ENCODE data around the gene RIC3. TPM values are rescaled to one million over a fixed set of nuclear protein-coding genes. Genes with fewer than 3 reads are reported as not detected.

Gene RIC3, protein sequence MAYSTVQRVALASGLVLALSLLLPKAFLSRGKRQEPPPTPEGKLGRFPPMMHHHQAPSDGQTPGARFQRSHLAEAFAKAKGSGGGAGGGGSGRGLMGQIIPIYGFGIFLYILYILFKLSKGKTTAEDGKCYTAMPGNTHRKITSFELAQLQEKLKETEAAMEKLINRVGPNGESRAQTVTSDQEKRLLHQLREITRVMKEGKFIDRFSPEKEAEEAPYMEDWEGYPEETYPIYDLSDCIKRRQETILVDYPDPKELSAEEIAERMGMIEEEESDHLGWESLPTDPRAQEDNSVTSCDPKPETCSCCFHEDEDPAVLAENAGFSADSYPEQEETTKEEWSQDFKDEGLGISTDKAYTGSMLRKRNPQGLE
- 0.12 and 0.38 TPM in 2 replicates for total RNA-seq (2022)
- percentile 20 among the genes with signal in this experiment for Bru-seq, nascent RNA
- percentile 2 among the genes with signal in this experiment for BruChase-seq, experiment 1, labeled RNA remaining after a 6-hour chase
- percentile 5 among the genes with signal in this experiment for BruChase-seq, experiment 2, labeled RNA remaining after a 2-hour chase
- long read RNA-seq: 0 reads

DNA sequence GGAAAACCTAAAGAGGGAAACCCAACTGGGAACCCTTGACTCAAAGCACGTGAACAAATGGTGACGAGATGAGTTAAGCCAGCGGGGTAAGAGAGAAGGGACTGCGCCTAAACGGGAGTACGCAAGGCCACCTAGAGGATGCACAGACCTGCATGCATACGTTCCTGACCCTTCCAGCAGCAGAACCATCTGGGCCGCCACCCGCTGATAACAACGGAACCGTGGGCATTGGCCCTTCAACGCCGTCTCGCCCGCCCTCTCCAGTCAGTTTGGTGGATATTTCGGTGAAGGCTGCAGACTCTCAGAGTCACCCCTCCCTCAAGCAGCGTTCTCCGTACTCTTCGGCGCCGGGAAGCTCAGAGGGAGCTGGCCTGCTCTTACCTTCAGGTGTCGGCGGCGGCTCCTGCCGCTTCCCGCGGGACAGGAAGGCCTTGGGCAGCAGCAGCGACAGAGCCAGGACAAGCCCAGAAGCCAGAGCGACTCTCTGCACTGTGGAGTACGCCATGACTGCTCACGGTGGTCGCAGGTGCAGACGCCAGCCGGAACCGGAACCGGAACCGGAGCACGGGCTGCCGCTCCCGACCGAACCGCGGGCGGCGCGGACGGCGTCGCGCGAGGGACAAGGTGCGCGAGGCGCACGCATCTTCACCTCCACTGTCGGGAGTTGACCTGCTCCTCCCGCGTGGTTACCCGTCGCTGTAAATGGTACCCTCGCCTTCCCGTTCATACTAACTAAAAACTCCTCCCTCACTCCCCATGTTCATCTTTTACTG is at the start of gene RIC3:
TSS of gene RIC3 (minus strand) at position 541 of the 773 bp plus-strand sequence. CDS start at position 505, 36 bp downstream.
- Mint-ChIP-seq H3K27ac (ENCODE audit: unreplicated experiment) (no peak within 1 kb of the TSS), H3K9me3 (ENCODE audit: low read depth, unreplicated experiment) (no peaks in the 10 kb centered on the region), H3K27me3 (ENCODE audit: unreplicated experiment) (peaks cover 57% of the 10 kb centered on the region), H3K4me1 (ENCODE audit: low read depth, unreplicated experiment) (no peaks in the 10 kb centered on the region), H3K36me3 (ENCODE audit: insufficient read depth, unreplicated experiment) (no peaks in the 10 kb centered on the region), H3K4me3 (ENCODE audit: low read depth, unreplicated experiment) (peak within 1 kb of the TSS; percentile 27)
- no TSS peak for BruUV-seq (replicated peaks)
- no peak for DNase-seq
- TF ChIP-seq, protein P1, sequence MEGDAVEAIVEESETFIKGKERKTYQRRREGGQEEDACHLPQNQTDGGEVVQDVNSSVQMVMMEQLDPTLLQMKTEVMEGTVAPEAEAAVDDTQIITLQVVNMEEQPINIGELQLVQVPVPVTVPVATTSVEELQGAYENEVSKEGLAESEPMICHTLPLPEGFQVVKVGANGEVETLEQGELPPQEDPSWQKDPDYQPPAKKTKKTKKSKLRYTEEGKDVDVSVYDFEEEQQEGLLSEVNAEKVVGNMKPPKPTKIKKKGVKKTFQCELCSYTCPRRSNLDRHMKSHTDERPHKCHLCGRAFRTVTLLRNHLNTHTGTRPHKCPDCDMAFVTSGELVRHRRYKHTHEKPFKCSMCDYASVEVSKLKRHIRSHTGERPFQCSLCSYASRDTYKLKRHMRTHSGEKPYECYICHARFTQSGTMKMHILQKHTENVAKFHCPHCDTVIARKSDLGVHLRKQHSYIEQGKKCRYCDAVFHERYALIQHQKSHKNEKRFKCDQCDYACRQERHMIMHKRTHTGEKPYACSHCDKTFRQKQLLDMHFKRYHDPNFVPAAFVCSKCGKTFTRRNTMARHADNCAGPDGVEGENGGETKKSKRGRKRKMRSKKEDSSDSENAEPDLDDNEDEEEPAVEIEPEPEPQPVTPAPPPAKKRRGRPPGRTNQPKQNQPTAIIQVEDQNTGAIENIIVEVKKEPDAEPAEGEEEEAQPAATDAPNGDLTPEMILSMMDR (IDR thresholded peaks at IDR 0.05; ENCODE audit: unreplicated experiment): no peak
- intact Hi-C loops (cut with micrococcal nuclease; ENCODE audit: unreplicated experiment): no loop called here
- CTCF ChIA-PET: no interaction called here

DNA sequence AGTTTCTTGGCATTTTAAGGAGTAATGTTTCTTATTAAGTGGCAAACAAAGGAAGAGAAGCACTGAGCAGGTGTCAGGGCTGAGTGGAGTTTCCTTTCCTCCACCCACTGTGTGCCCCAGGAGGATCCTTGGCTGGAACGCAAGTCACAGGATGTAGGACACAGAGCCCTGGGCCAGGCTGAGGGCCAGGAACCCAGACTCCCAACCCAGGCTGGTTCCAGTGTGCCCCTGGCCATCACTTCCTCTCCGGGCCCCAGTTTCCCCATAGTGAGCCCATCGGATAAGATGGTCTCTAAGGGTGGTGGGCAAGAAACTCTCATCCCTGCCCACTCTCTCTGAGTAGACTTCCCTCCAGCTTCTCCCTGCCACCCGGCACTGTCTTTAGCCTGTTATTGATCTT is 49.6 kb upstream of the RIC3 start:
- CTCF ChIA-PET: no interaction called here
- no TSS peak for BruUV-seq (replicated peaks)

DNA sequence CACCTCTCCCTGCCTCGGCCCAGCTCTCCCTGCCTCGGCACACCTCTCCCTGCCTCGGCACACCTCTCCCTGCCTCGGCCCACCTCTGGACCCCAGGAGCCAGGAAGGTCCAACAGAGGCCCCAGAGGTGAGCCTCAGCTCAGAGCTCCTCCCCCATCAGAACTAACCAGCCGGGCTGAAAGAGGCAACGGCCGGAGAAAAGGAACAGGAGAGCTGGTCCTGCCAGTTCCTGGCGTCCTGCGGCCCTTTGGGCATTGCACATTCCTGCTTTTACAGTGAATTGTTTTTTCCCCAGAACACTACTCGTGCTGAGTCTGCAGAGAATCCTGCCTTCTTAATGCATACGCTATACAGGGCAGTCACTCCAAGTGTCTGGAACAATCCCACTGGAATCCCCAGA is 49.1 kb upstream of the RIC3 start:
- peaks cover 71% of the 10 kb centered on the region for H3K27me3 Mint-ChIP-seq (ENCODE audit: unreplicated experiment)
- H3K9me3 Mint-ChIP-seq (ENCODE audit: low read depth, unreplicated experiment): no peaks in the 10 kb centered on the region
- DNase-seq: no peak
- intact Hi-C loops (cut with micrococcal nuclease; ENCODE audit: unreplicated experiment): no loop called here
- TF ChIP-seq, protein P1 (IDR thresholded peaks at IDR 0.05; ENCODE audit: unreplicated experiment): no peak
- no peak overlapping the region for H3K4me3 Mint-ChIP-seq (ENCODE audit: low read depth, unreplicated experiment)
- CTCF ChIA-PET: interaction anchor here (0.6 kb wide), 1 partner anchor 11 kb away, joined by 5 read pairs; no protein-coding TSS in a partner anchor
- no peak overlapping the region for H3K27ac Mint-ChIP-seq (ENCODE audit: unreplicated experiment)
- no peaks in the 10 kb centered on the region for H3K4me1 Mint-ChIP-seq (ENCODE audit: low read depth, unreplicated experiment)
- H3K36me3 Mint-ChIP-seq (ENCODE audit: insufficient read depth, unreplicated experiment): no peaks in the 10 kb centered on the region
- BruUV-seq (replicated peaks): no TSS peak

More for the DNA sequence above, 49.6 kb upstream of the RIC3 start:
- Mint-ChIP-seq H3K36me3 (ENCODE audit: insufficient read depth, unreplicated experiment) (no peaks in the 10 kb centered on the region), H3K4me3 (ENCODE audit: low read depth, unreplicated experiment) (no peak overlapping the region), H3K4me1 (ENCODE audit: low read depth, unreplicated experiment) (no peaks in the 10 kb centered on the region), H3K27me3 (ENCODE audit: unreplicated experiment) (peaks cover 73% of the 10 kb centered on the region), H3K27ac (ENCODE audit: unreplicated experiment) (no peak overlapping the region), H3K9me3 (ENCODE audit: low read depth, unreplicated experiment) (no peaks in the 10 kb centered on the region)
- DNase-seq: no peak
- TF ChIP-seq, protein P1 (IDR thresholded peaks at IDR 0.05; ENCODE audit: unreplicated experiment): no peak
- intact Hi-C loops (cut with micrococcal nuclease; ENCODE audit: unreplicated experiment): no loop called here

DNA sequence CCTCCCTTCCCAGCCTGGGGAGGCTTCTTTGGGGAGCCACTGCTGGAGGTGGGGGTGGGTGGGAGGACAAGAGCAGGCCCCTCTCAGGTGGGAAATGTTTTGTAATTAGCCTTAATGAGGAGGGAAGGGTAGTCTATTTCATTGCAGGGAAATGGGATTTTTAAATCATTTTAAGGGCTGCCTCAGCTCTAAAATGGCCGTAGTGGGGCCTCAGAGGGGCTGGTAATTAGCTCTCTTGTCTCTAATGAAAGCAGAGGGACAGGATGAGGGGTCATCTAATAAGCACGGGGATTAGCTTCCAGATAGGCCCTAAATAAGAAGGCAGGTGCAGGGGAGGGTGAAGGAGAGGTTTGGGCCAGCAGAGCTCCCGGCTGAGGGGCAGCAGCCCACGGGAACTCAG is 48.3 kb upstream of the RIC3 start:
- no TSS peak for BruUV-seq (replicated peaks)
- DNase-seq: no peak
- Mint-ChIP-seq H3K4me1 (ENCODE audit: low read depth, unreplicated experiment) (no peaks in the 10 kb centered on the region), H3K36me3 (ENCODE audit: insufficient read depth, unreplicated experiment) (no peaks in the 10 kb centered on the region), H3K27ac (ENCODE audit: unreplicated experiment) (no peak overlapping the region), H3K4me3 (ENCODE audit: low read depth, unreplicated experiment) (no peak overlapping the region), H3K27me3 (ENCODE audit: unreplicated experiment) (peaks cover 63% of the 10 kb centered on the region), H3K9me3 (ENCODE audit: low read depth, unreplicated experiment) (no peaks in the 10 kb centered on the region)
- TF ChIP-seq, protein P1 (IDR thresholded peaks at IDR 0.05; ENCODE audit: unreplicated experiment): no peak
- intact Hi-C loops (cut with micrococcal nuclease; ENCODE audit: unreplicated experiment): no loop called here
- CTCF ChIA-PET: interaction anchor here (0.5 to 0.6 kb wide), 2 partner anchors 12 to 734 kb away, joined by 3 to 5 read pairs; no protein-coding TSS in a partner anchor
